ENCODE data around the gene LRPAP1.
"Not testable (repeated sequence)": the region's sequence is repeated elsewhere in the genome, so short reads cannot be mapped to it uniquely, and the experiment has no call there.

The LRPAP1 gene

GRCh38 chr4:3560465-3560864 lies 28.2 kb upstream of the LRPAP1 start:
- DNase-seq = not testable (repeated sequence)

GRCh38 chr4:3559381-3560290 lies 27.4 kb upstream of the LRPAP1 start:
- not testable (repeated sequence) for DNase-seq

GRCh38 chr4:3558514-3558836 lies 26.3 kb upstream of the LRPAP1 start:
- DNase-seq = not testable (repeated sequence)

GRCh38 chr4:3557676-3558513 lies 25.7 kb upstream of the LRPAP1 start:
- not testable (repeated sequence) for DNase-seq

GRCh38 chr4:3557088-3557492 lies 24.9 kb upstream of the LRPAP1 start:
- DNase-seq = not testable (repeated sequence)

DNA sequence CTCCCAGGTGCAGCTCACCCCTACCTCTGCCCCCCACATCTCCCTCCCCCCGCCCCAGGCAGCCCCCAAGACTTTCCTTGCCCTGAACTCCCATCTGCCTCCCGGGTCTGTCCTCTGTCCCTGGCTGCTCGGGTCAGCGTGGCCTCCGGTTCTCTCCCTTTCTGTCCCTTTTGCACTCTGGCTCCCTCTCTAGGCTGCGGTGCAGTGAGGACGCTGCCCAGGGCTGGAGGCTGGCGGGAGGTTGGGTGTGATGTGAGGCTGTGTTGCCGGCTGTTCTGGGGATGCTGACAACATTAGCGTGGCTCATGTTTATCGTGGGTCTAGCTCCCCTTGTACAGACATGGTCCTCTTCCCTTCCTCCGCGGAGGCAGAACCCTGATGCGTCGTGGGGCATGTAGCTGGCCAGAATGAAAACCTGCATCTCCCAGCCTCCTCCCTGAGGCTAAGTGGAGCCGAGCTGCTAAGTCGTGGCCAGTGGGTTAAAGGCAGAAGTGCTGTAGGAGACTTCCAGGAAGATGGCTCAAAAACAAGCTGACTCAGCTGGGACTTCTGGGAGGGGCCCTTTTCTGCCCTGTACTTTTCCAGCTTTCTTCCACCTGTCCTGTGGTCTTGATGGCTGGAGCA lies 24.1 kb upstream of the LRPAP1 start:
- not testable (repeated sequence) for DNase-seq

GRCh38 chr4:3555459-3556070 lies 23.3 kb upstream of the LRPAP1 start:
- not testable (repeated sequence) for DNase-seq

- not testable (repeated sequence) for DNase-seq
These were observed 19.1 kb upstream of the LRPAP1 start for GRCh38 chr4:3551366-3551765.

- not testable (repeated sequence) for DNase-seq
These were observed 18.6 kb upstream of the LRPAP1 start for GRCh38 chr4:3550792-3551325.

- not testable (repeated sequence) for DNase-seq
These were observed 17.8 kb upstream of the LRPAP1 start for GRCh38 chr4:3550041-3550440.

DNA sequence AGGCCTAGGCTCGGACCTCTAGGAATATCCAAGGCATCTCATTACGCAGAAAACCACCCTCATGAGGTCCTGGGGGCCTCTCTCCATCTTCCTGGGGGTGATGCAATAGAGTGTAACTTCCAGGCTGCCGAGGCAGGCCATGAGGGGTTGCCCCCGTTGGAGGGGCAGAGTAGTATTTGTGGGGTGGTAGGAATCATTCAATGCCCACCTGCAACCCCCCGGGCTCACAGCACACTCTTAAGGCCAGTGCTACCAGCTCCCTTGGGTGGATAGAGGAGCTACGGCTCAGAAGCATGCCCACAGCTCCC lies 17.4 kb upstream of the LRPAP1 start:
- DNase-seq = not testable (repeated sequence)

DNA sequence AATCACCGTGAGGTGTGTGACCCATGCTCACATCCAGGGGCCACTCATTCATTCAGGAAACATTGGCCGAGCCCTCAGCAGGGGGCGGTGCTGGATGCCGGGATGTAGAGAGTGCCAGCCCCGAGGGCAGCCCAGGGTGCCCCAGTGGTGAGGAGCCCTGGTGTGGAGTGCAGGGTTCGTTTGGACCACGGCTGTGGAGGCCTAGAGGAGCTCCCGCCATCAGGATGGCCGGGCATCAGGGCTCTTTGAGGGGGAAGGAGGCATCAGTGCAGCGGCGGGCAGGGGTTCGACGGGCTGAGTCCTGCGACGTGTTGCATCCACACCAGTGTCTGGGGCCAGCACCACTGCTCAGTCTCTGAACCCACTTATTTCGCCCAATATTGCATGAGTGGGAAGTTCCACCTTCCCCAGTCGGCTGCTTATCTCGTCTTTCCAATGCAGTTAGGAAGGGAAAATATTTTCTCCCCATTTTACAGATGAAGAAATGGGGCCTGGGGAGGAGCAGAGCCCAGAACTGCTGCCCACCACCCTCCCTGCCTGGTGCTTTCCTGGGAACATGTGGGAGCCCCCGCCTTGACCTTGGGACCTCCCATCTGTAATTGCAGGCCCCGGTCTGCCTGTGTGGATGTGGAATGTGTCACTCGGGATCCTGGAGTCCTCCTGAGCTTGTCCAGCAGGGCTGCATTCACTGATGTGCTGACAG lies 16.9 kb upstream of the LRPAP1 start:
- DNase-seq = not testable (repeated sequence)

DNA sequence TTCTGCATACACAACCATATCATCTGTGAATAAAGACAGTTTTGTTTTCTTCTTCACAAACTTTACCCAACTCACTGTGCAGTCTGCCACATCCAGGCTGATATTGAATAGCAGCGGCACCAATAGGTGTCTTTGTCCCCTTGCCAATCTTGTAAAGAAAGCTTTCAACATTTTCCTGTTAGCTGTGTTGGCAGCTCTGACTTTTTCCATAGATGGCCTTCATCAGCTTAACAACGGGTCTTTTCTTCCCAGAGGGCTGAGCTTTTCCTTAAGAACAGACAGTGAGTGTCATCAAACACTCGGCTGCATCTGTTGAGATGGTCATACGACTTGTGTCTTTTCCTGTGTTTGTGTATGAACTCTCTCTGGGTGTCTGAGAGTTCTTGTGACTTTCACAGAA lies 14.5 kb upstream of the LRPAP1 start:
- not testable (repeated sequence) for DNase-seq

DNA sequence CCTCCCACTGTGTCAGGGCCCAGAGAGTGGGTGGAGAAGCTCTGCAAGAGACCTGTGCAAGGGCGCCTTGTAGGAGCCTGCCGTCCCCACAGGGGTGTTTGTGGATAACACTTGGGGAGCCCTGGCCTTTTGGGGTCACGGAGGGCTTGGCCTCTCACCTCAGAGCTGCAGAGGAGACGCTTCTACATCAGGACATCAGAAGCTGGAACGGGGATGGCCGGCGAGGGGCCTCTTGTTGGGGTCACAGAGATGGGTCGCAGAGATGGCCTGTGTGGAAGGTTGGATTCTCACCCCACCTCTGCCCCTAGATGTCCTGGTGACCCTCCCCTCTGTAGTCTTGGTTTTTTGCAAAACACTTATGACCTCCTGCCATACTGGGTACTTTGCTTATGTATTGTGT lies 13.1 kb upstream of the LRPAP1 start:
- DNase-seq = not testable (repeated sequence)

DNA sequence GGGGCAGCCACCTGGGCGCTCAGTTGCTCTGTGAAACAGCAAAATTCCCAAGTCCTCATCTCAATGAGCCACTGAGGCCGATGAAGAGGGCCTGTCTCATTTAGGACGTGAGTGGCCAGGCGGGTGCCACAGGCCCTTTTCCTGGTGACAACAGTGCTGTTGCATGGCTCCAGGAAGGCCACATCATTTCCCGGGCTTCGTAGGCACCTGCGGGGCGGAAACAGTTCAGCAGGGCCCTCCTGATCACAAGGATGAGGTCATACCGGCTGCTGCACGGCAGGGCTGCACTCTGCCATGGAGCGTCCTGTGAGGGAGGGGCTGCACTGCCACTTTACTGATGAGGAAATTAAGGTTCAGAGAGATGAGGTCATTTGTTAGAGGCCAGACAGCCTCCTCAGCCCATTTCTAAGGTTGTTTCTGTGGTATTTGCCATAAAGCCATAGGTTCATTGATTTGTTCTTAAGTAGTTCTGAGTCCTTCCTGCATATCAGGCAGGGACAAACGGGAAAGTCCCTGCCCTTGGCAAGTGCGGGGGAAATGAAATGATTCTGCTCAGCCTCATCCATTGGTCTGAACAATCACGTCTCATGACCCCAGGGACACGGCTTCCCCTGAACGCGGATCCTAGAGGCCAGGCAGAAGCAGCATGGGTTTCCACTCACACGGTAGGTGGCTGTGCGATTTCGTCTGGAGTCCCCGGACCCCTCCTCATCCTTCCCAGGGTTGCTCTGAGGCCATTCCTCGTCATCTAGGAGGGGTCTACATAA lies 12.2 kb upstream of the LRPAP1 start:
- not testable (repeated sequence) for DNase-seq

- not testable (repeated sequence) for DNase-seq
These were observed 11.2 kb upstream of the LRPAP1 start for GRCh38 chr4:3543415-3543814.

GRCh38 chr4:3538906-3539305 lies 6.7 kb upstream of the LRPAP1 start:
- not testable (repeated sequence) for DNase-seq

GRCh38 chr4:3535812-3536211 lies 3.6 kb upstream of the LRPAP1 start:
- not testable (repeated sequence) for DNase-seq

GRCh38 chr4:3533423-3533820 lies 1.2 kb upstream of the LRPAP1 start:
- DNase-seq = no peak

GRCh38 chr4:3532751-3533422 lies 665 bp upstream of the LRPAP1 start:
- no peak for DNase-seq

Measured in CD4-positive, alpha-beta T cell treated with Interleukin-6 for 4 hours (primary cell).